Stimulated activated CD8-positive, alpha-beta memory T cell treated with anti-CD3 and anti-CD28 coated beads, Interleukin-7, amount 100 ng/mL, for 1 hour (primary cell): ENCODE results near the gene MEIS2.

Experiments used
- DNase-seq, 2 donors: peaks; one replicate each; pipeline ENCODE4 v3.0.0-alpha.2; 2020; ENCODE audit warnings: low read depth in 2 of 2

Gene MEIS2

DNA sequence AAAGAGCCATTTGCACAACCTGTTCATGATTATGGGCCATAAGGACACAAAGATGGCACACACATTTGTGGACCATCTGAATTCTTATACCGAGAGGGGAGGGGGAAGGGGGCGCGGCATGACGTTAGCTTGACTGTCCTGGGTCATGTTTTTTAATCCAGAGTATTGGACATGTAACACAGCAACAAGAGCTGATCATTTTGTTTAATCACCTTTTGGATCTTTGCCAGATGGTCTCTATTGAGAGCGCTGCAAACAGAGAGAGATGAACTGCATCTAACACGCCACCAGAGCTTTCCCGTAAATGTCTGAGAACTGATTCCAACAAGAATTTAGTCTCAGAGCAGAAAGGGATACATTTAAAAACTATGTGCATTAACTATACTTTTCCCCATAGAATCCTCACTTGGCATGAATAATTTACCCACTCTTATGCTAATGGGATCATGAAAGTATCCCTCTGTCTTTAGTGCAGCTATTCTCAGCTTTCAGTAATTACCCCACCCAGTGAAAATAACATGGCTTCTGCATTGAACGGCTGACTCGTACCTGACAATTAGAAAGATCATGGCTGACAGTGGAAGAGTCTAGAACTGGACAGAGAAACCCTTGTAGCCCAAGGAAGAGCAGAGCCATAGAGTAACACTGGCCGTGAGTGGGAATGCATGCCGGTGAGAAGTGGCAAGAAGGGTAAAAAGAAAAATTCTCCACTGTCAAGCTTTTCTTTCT is 22.6 kb downstream of the MEIS2 start:
- no peak for DNase-seq

DNA sequence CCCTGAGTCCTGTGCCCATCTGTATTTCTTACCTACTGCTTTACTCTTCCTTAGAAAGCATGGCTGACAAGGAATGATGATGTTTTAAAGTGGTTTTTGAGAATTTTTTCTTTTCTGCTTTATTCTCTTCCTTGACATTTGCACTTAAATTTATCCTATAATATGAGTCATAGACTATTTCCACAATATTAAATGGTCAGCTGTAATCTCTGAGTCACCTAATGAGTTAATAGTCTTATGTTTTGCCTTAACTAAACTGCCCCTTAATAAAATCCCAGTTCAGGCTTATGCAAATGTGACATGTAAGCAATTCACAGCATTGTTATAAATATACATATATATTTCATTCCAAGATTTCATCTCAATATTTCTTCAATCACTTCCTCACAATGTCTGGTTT is 23.8 kb downstream of the MEIS2 start:
- no peak for DNase-seq

DNA sequence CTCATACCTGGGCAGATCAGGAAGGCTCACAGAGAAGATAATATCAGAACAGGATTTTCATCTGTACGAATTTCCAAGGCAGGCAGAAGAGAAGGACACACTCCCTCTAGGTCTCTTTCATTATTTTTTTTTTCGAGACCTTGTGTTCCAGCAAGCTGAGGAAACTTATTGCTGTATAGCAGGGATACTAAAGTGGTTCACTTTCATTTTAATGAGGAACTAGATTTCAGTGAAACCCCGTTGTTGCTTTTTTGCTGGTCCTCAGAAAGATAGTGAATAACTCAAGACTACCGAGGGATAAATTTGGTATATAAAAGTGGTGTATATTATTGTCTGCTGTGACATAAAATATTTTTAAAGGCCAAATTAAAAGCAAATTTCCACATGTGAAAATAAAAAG is 24.6 kb downstream of the MEIS2 start:
- no peak for DNase-seq

DNA sequence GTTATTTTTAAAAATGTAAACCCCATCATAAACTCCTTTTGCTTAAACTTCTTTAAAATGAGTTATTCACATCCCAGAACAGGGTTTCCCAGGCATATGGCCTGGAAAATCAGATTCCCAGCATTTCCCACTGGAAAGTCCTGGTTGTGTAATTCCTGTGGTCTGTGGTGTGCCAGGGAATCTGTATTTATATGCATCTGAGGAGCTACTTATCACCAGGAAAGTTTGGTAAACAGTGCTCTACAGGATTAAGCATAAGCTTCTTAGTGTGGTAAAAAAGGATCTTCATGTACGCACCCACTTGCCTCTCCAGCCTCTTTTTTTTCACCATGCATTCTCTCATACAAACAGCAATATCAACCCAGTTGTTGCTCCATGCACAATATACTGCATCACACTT is 28.2 kb downstream of the MEIS2 start:
- DNase-seq: no peak

DNA sequence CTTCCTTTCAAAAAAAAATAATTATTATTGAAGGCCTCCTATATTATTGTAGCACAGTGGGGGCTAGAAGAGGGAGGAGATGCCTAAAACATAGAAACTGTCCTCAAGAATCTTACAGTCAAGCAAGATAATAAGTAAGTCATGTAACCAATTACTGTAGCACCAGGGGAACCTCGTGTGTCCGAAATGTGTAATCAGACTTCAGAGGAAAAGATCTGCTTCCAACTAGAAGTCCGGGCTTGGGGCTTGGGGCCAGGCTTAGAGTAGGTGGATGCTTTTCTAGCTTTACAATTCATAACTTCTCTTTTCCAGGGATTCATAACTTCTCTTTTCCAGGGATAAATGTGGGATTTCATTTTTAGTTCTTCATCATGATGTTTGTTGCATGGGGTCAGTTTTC is 29.2 kb downstream of the MEIS2 start:
- no peak for DNase-seq

DNA sequence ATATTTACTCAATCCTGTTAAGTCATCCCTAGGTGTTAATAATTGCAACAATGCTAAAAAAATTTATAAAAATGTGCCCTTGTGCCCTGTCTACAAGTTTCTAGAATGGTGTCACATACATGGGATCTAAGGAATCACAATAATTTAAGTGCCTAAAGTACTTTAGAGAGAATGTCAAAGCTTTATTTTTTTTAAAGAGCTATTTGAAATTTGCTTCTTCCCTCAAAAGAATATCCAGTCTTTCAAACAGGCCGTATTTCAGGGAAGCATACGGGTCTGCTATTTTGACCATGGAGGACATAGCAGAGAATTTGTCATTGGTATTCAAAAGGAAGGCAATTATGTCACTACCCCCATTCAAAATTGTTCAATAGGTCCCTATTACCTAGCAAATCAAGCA is 29.7 kb downstream of the MEIS2 start:
- no peak for DNase-seq

DNA sequence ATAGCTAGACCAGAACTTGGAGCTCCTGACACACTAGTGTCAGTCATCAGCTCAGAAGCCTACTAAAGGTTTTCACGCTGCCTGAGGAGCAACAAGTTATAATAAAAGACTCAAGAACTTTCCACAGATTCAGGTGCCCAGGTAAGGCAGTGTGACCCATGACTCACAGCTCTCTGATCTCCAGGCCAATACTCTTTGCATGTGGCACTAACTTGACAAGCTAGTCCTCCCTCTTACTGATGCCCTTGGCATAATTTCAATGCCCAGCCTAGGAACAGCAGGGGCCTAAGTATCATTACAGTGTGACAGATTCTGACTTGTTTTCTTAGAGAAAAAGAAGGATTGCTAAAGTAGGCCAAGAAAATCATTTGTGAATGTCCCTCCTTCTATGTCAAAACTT is 38.4 kb downstream of the MEIS2 start:
- no peak for DNase-seq

DNA sequence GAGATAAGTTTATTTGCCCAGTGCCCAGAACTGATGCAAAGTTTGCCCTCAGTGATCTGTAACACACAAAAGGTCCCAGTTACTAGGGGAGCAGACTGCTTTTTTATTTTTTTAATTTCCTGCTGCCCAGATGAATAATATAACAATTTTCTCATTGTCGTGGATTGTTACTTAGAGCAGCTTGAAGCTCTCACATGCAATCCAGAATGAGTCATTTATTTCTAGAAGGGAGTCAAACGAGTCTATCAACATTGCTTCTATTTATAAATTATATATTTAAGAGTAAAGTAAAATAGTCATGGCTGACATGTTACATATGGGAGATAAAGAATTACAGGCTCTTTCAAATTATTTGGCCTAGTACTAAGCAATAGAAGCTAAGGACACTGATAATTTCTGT is 41.3 kb downstream of the MEIS2 start:
- no peak for DNase-seq

DNA sequence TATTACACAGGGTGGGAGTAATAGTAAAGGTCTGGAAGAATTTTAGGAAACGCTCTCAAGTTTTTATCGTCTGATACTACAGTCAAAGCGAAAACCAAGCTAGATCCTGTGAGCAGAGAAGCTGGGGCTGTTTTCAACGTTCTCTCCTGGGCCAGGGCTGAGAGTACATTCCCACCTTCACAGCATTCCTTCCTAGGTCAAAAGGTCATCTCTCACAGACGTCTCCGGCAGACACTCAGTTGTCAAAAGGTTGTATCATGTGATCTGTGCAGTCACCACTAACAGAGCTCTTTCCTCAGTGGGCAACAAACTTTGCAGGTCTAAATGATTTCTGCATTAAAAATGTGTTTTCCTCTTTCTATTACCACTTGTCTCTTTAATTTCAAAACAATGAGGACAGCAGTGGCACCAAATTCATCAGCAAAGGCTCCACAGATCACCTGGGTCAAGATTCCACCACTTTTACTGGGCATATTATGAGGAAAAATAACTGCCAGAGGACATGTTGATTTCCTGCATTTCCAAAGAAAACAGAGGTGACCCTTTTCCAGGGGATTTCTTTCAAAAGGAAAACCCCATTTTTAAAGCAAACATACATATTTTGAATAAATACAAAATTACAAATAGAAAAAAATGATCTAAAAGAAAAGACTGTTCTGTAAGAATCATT is 41.9 kb downstream of the MEIS2 start:
- no peak for DNase-seq

DNA sequence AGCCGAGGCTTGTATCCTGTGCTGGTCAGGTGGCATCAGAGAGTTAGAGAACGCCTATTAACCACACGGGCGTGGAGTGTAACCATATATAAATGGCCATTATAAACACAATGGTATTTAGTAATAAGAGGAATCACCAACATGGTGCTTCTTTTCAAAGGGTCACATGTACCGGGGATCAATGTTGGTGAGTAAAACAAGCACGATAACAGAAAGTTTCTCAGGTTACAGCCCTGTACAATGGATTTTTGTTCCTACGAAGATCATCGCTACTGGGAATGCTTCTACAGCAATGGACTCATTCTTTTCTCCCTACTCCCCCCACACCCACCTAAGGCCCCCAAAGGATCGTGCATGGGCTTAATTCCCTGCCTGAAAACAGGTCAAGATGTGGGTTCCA is 42.5 kb downstream of the MEIS2 start:
- DNase-seq: no peak

DNA sequence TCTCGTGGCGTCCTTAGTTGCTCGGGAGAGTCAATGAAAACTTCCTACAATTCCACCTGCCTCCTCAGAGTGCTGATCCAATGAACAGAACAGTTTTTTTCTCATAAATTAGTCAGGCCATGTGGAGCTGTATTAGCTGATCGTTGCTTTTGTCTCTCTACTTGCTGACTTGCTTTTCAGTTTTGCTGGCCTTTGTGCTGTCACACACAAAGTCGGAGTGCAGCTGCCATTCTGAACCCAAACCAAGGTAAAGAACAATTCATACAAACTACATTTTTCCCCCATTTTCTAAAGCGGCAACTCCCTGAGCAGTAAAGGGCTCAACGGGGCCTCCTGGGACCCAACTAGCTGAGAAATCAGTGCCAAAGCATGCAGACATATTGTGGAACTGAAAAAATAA is 43.1 kb downstream of the MEIS2 start:
- no peak for DNase-seq

DNA sequence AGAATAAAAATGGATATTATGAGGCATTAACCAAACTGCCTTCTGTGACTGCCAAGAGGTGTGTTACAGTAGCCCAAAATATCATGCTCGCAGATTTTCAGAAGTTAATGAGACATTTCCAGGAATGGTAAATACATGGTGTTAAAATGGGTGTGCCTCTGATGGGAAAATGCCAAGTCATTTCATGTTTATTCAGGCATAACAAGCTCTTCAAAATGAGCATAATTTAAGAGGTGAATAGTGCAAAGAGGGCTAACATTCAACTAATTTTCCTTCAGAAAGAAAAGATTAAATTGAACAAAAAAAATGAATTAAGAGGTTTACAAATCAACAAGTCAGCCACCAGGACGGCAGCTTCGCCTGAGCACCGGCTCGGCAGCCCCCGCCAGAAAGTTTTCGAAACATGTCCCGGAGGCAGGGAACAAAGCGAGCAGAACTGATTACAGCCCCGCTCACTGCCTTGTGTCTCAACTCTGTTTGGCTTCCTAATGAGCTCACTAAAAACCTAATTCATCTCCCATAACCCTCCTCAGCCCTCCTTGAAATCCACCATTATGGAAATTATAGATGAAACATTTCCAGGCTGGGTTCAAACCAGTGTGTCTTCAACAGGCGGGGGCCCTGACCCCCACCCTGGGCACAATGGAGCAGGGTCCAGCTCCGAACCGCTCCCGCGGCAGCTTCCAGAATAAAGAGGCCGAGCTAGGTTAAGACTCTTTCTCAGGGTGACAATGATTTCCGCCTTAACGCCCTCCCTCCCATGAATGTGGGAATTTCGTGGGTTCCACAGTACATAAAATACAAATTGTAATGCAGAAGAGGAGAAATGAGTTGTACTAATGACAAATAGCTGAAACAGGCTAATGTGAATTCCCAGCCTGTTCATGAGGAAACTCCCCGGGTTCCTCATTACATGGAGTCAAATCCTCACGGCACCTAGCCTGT is 43.9 kb downstream of the MEIS2 start:
- no peak for DNase-seq

DNA sequence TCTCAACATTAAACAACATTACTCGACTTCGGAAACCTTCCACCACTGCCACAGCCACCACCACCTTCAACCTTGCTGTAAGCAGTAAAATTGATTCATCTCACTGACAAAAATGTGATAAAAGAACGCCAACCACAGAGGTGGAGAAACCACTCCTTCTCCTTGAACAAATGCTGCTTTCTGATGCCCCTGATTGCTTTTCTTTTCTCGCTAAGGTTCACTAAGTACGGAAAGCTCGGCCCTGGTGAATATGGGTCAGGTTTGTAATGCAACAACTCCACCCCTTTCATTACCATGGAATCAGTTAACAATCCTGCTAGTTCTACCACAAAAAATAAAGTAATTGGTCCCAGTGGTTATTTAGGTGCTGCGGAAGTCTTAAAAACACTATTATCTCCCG is 44.9 kb downstream of the MEIS2 start:
- DNase-seq: no peak

DNA sequence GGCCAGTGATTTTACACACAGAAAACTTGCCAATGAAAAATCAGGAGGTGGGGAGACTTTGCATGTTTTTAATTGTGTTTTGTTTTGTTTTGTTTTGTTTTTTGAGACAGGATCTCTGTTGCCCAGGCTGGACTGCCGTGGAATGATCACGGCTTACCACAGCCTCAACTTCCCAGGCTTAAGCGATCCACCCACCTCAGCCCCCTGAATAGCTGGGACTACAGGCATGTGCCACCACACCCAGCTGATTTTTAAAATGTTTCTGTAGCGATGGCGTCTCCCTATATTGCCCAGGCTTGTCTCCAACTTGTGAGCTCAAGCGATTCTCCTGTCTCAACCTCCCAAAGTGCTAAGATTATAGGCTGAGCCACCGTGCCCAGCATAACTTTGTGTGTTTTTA is 46.0 kb downstream of the MEIS2 start:
- no peak for DNase-seq

DNA sequence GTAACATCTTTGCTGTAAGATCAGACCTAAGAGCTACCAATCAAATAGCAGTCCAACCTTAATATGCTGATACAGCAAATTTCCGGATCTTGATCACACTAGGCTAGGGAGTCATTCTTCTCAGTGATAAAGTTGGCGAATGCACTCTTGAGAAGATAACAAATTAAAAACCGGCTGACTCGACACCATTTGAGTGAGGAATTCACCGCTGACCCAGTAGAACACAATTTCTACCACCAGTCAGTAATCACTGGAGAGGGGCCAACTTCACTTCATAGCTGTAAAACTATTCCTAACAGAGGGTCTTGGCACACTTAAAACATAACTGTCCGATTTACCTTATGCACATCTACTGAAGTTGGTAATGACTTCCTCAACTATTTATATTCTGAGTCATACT is 47.2 kb downstream of the MEIS2 start:
- no peak for DNase-seq

DNA sequence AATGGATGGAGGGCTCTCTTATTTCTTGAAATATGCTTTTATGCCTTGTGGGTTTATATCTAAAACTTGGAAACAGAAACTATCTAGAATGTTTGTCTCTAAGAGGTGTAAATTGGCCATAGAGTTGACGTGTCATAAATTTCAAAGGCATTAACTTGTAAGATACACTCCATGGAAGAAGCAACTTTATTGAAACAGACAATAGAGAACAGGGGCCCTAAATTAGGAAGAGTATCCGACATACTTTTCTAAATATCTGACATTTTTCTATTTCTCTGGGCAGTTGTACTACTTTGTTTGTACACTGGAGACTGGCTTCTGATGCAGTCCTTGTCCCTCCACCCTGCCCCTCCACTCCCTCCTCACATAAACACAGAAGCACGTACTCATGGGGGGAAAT is 50.0 kb downstream of the MEIS2 start:
- DNase-seq: no peak

DNA sequence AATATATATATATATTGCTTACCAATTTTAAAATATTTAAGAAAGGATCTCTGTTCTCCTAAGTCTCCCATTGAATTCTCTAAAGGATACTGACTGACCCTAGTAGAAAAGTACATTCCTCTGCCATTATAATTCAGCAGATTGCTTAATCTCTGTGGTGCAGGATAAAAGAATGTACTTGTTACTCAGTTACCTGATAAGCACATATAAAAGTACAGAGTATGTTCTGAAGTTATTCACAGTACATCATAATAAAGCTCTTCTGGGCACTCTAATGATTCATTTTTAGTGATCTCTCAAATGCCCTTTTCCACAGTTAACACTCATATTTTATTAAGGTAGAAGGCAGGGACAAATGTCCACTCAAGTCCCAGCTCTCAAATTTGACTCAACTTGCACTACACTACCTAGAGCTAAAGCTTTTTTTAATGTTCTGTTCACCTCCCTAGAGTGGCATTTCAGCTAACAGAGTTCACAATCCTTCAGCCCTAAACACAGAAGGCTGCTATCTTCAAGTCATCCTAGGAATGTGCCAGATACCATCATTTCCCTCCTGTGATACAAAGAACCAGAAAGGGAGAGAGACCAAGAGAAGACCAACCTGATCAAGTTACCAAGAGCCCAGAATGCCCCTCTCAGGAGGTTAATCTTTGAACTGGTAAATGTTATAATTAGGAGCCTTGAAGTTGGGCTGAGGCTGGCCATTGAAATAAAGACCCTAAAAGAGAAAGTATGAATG is 53.3 kb downstream of the MEIS2 start:
- DNase-seq: no peak

DNA sequence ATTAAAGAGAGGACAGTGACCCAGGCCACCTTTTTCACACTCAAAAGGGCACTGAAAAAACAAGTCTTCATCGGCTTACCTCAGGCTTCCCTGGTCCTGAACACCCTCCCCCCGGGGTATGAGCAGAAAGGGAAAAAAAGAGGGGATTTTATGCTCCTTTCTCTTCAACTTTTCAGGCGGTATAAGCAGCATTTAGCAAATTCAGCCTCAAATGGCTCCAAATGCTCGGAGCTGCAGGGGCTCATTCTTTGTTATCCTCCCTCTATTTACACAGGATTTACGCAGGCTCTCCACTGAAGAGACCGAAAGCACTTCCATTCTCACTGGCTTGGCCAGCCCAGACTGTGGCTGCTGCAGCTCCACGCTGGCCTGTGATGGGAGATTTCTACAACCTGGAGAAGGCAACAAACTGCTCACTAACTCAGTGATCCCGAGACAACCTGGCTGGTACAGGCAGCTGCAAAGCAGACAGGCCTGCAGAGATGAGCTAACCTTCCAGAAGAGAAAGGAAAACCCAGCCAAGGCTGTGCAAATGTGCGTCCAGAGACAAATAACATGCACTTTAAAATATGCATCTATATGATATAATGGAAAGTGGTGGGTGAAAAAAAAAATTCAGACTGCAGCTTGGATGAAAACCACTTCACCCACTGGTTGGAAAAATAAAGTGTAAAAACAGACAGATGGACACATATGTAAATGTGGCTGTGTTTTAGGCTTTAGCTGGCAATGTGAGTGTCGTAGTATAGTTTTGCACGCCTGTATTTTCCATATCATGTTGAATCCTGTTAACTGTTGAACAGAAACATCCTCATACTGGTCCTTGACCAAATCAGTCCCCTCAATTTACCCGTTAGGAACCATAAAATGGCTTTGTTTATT is 54.2 kb downstream of the MEIS2 start:
- no peak for DNase-seq

DNA sequence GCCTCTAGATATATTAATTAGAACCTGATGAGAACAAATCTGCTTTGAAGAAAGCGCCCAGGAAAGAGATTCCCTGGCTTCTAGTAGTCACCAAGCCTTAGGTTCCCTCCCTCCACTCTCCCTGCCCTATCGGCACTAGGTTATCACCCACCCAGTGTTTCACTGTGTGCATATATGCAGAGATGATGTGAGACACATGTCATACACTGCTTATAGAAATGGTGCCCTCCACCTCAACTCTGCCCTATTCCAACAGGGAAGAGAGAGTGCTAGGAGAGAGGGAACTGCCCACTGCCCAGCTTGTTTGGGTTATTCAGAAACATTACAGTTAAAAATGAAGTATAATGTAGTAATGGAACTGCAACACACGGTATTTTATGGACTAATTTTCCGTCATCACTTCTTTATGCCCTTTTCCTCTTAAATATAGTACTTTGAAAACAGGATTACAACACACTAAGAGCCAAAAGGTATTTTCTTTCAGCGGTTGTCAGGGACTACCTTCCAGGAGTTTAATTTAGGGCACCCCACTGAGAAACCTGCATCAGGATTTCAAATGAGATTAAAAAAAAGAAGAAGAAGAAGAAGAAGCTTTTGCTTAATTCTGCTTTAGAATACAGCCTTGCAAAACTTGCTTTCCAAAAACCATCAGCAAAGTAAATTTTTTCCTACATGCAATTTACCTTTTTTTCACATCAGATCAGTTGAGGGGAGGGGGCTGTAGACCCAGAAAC is 55.3 kb downstream of the MEIS2 start:
- no peak for DNase-seq

DNA sequence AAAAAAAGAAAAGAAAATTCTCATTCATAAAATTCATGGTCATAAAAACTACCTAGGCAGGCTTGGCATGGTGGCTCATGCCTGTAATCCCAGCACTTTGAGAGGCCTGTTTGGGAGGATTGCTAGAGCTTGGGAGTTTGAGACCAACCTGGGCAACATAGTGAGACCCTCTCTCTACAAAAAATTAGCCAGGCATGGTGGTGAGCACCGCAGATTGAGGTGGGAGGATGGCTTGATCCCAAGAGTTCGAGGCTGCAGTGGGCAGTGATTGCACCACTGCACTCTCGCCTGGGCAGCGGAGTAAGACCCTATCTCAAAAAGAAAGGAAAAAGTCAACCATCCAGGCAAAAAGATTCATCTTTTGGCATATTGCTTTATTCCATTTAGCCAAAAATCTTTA is 58.5 kb downstream of the MEIS2 start:
- no peak for DNase-seq
